Neuron (in vitro differentiated cells): Measurements from ENCODE around the gene PKD2.

Experiments
- H2AFZ ChIP-seq: one replicate; pipeline ENCODE4 v1.6.1; 2013; ENCODE audit warnings: low read depth, mild to moderate bottlenecking, inconsistent platforms, low read length, moderate library complexity
- H3K27me3 ChIP-seq: one replicate; pipeline ENCODE4 v1.6.1; 2013; ENCODE audit warnings: low read length; ENCODE audit not compliant: insufficient read depth
- H3K36me3 ChIP-seq: one replicate; pipeline ENCODE4 v1.6.1; 2013; ENCODE audit warnings: low read length; ENCODE audit not compliant: insufficient read depth
- H3K4me1 ChIP-seq: one replicate; pipeline ENCODE4 v1.6.1; 2013; ENCODE audit warnings: low read length; ENCODE audit not compliant: insufficient read depth
- H3K4me3 ChIP-seq: 2 replicates; pipeline ENCODE4 v1.5.1; 2013; ENCODE audit warnings: mild to moderate bottlenecking, low read length, moderate library complexity
- H3K9me3 ChIP-seq: one replicate; pipeline ENCODE4 v1.6.1; 2013; ENCODE audit warnings: low read length

Gene PKD2

DNA sequence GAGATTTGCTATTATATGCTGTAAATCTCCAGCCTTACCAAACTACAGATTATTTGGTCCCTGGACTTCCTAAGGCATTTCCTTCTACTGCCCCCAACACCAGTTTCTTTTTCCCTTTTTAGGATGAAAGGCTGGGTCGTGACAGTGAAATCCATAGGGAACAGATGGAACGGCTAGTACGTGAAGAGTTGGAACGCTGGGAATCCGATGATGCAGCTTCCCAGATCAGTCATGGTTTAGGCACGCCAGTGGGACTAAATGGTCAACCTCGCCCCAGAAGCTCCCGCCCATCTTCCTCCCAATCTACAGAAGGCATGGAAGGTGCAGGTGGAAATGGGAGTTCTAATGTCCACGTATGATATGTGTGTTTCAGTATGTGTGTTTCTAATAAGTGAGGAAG is 67.9 kb downstream of the PKD2 start:
- Histone ChIP-seq H3K9me3 (peaks cover 2% of the 10 kb centered on the region), H3K27me3 (no peaks in the 10 kb centered on the region), H3K4me1 (no peaks in the 10 kb centered on the region), H2AFZ (no peak overlapping the region), H3K4me3 (no peak overlapping the region), H3K36me3 (peaks cover 68% of the 10 kb centered on the region)

DNA sequence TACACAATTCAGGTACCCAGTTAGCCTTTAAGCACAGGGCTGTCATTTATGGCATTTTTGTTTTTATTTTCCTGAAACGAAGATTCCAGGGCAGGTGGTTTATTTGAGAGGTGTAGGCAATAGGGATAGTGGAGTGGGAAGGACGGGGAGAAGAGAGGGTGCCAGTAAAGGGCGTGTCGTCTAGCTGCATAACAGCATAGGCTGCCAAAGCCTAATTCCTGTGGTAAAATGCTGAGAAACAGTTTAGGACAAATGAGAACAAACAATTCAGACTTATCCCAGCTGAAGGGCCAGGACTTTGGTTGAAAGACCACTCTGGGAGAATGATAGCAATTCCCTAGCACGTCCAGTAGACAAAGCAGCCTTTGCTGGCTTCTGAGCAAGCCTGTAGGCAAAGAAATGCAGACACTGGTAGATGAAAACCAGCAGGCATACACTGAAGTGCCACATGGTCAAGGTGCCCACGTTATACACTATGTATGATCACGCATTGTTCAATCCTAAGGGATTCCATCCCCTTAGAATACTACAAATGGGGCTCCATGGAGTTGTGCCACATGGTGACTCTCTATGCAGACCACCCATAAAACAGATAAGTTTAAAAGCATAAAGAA is 70.6 kb downstream of the PKD2 start:
- Histone ChIP-seq H3K4me3 (no peak overlapping the region), H3K4me1 (no peaks in the 10 kb centered on the region), H3K9me3 (no peaks in the 10 kb centered on the region), H2AFZ (no peak overlapping the region), H3K27me3 (no peaks in the 10 kb centered on the region), H3K36me3 (peaks cover 45% of the 10 kb centered on the region)

DNA sequence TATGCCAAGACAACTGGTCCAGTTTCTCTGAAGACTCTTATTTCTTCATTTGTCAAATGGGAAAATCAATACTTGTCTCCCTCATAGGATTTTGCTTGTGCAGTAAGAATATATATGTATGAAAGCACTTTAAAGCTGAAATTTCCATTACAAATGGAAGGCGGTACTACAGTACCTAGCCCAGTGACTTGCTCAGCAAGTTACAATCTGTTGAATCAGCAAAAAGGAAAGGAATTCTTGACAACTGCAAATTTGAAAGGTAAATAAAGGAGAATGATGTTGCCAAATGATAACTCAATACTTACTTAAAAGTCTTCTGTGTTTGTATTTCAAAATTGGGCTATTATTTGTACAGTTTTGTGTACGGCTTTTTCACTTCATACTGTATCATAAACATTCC is 71.1 kb downstream of the PKD2 start:
- Histone ChIP-seq H2AFZ (no peak overlapping the region), H3K4me3 (no peak overlapping the region), H3K9me3 (no peaks in the 10 kb centered on the region), H3K36me3 (peaks cover 42% of the 10 kb centered on the region), H3K27me3 (no peaks in the 10 kb centered on the region), H3K4me1 (no peaks in the 10 kb centered on the region)

DNA sequence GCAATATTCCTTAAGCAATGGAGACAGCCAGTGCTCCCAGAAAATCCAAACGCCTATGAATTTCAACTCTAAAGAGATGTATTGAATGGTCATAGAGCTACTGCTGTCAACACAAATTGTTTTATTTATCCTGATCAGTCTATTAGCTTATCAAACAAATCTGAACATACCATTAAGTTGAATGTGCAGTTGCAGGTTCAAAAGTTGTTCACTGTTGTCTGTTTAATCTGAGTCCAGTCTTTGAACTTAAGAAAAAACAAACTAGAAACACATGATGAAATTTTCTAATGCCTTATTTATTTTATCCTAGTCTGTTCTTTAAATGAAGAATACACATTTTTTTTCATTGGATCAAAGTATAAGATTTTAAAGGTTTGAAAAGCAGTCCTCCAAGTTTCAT is 73.2 kb downstream of the PKD2 start:
- H2AFZ ChIP-seq, result no peak overlapping the region
- no peaks in the 10 kb centered on the region for H3K4me1 ChIP-seq
- no peak overlapping the region for H3K4me3 ChIP-seq
- H3K36me3 ChIP-seq, result peaks cover 25% of the 10 kb centered on the region
- no peaks in the 10 kb centered on the region for H3K27me3 ChIP-seq
- no peaks in the 10 kb centered on the region for H3K9me3 ChIP-seq

DNA sequence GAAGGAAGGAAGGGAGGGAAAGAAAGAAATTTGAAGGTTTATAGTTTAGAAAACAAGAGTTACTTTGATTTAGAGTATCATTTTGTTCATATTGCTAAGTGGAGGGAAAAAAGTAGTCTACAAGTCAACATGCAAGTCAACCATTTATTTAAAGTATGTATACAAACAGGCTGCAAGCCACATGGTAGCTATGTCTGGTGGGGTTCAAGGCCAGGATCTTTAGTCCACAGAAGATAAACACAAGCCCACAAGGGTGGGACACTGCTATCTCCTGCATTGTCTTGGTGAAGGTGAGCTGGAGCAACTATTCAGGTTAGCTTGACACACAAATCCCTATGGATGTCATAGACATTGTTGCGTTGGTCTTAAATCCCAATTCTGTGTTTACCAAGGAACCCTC is 79.6 kb downstream of the PKD2 start:
- Histone ChIP-seq H2AFZ (no peak overlapping the region), H3K4me1 (no peaks in the 10 kb centered on the region), H3K36me3 (no peaks in the 10 kb centered on the region), H3K4me3 (no peak overlapping the region), H3K27me3 (no peaks in the 10 kb centered on the region), H3K9me3 (no peaks in the 10 kb centered on the region)

DNA sequence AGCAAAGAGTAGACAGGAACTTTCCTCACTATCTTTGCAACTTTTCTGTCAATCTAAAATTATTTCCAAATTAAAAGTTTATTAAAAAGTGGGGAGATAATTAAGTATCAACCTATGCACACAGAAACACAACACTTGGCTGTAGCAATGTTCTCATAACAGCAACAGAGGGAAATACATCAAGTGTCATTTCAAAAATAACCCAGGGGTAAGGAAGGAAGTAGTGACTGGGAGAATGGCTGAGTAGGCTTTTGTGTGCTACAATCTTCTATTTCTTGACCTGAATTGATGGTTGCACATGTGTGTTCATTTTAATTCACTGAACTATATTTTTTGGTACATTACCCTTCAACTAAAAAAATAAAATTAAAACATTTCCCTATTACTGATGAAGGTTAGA is 83.5 kb downstream of the PKD2 start:
- Histone ChIP-seq H3K4me3 (no peak overlapping the region), H2AFZ (no peak overlapping the region), H3K27me3 (no peaks in the 10 kb centered on the region), H3K36me3 (no peaks in the 10 kb centered on the region), H3K4me1 (no peaks in the 10 kb centered on the region), H3K9me3 (no peaks in the 10 kb centered on the region)

DNA sequence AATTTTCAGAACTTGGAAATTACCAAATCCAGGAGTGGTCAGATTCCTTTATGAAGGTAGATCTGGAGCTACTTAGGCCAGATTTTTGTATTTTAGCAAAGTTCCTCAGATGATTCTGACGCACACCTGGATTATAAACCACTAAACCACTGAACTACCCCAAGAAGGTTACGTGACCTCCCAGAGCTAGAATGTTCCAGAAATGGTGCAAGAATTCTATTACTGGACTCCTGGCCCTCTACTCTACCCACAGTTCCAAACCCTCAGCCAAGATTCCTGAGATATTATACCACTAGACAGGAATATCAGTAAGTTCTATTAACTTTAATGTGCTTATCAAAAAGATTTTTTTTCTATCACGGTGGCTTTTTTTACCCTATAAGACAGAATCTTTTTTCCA is 83.9 kb downstream of the PKD2 start:
- no peaks in the 10 kb centered on the region for H3K9me3 ChIP-seq

DNA sequence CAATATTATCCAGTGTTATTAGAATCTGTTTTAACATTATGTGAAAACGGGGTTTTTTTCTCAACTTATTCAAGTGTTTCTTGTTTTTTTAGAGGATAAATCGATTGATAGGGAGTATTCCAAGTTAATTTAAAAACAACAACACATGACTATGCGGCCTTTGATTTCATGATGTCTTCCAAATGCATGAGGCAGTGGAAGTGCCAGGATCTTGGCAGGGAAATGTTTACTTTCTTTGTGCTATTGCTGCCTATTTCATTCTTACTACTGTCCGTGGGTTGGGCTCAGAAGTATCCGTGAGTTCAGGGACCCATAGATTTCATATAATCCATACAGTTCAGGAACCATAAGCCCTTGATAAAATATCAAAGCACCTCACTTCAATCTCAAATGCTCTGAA is 86.4 kb downstream of the PKD2 start:
- Histone ChIP-seq H3K9me3 (no peaks in the 10 kb centered on the region), H3K4me3 (no peak overlapping the region), H3K27me3 (no peaks in the 10 kb centered on the region), H2AFZ (no peak overlapping the region), H3K4me1 (no peaks in the 10 kb centered on the region), H3K36me3 (no peaks in the 10 kb centered on the region)

More for the DNA sequence above, 83.9 kb downstream of the PKD2 start:
- Histone ChIP-seq H3K4me1 (no peaks in the 10 kb centered on the region), H3K4me3 (no peak overlapping the region), H3K27me3 (no peaks in the 10 kb centered on the region), H3K36me3 (no peaks in the 10 kb centered on the region), H2AFZ (no peak overlapping the region)

DNA sequence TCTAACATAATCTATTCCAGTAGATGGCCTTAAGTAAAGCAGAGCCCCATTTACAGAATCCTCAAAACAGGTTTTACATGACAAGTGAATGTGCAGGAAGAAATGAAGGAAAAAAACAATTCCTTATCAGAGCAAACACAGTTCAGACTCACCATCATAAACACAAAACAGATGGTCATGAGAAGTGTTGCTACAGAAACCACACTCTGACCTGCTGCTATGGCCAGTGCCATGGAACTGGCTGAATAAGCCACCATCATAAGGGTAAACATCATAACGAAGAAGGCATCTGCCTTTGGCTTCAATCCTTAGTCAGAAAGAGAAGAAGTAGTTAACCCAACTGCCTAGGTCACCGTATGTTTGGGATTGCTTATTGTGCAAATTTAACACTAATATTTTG is 89.9 kb downstream of the PKD2 start:
- no peak overlapping the region for H2AFZ ChIP-seq
- H3K27me3 ChIP-seq, result no peaks in the 10 kb centered on the region
- H3K4me3 ChIP-seq, result no peak overlapping the region
- H3K9me3 ChIP-seq, result no peaks in the 10 kb centered on the region
- no peaks in the 10 kb centered on the region for H3K36me3 ChIP-seq
- H3K4me1 ChIP-seq, result no peaks in the 10 kb centered on the region

DNA sequence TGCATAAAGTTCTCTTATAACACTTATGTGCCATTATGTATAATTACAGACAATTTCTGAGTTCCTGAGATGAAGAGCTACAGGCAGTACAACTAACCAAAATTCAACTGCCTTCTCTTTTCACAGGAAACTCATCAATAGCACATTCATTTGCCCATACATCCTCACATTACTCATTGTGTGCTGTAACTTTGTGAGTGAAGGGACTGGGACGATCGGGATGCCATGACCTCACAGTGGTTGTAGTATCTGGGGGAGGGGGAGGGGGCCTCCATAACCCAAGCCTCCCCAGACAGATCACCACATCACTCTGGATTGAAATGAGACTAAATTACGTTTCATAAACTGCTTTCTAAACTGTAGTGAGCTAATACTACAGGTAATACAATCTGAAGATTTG is 90.3 kb downstream of the PKD2 start:
- H2AFZ ChIP-seq, result no peak overlapping the region

DNA sequence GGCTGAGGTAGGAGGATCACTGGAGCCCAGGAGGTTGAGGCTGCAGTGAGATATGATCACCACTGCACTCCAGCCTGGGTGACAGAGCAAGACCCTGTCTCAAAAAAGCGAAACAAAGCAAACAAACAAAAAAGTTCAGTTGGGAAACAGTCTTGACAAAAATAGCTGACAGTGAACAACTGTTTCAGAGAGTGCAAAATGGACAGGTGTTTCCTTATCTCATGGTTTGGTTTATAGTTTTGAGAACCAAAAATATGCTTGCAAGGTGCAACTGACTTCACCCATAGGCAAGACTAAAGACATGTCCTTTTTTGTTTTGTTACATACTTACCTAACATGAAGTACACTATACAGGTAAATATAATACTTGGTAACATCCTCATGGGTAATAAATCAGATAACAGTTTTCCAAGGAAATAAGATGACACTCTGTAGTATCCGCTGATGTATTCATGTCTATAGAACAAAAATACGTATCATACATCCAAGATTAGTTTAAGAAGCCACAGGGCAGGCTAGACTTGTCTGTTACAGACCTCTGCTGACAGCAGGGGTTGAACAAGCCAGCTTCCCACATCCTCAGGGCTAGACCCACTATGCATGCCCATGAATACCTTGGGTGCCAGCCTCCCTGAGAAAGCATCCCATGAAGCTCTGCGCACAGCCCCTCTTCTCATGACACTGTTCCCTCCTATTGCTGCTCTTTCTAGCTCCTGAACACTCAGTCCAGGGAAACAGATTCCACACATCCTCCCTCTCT is 91.7 kb downstream of the PKD2 start:
- Histone ChIP-seq H3K36me3 (no peaks in the 10 kb centered on the region), H3K27me3 (no peaks in the 10 kb centered on the region), H3K4me1 (no peaks in the 10 kb centered on the region), H2AFZ (no peak overlapping the region), H3K4me3 (no peak overlapping the region), H3K9me3 (no peaks in the 10 kb centered on the region)

More for the DNA sequence above, 90.3 kb downstream of the PKD2 start:
- H3K9me3 ChIP-seq, result no peaks in the 10 kb centered on the region
- H3K4me3 ChIP-seq, result no peak overlapping the region
- H3K36me3 ChIP-seq, result no peaks in the 10 kb centered on the region
- H3K4me1 ChIP-seq, result no peaks in the 10 kb centered on the region
- H3K27me3 ChIP-seq, result no peaks in the 10 kb centered on the region

DNA sequence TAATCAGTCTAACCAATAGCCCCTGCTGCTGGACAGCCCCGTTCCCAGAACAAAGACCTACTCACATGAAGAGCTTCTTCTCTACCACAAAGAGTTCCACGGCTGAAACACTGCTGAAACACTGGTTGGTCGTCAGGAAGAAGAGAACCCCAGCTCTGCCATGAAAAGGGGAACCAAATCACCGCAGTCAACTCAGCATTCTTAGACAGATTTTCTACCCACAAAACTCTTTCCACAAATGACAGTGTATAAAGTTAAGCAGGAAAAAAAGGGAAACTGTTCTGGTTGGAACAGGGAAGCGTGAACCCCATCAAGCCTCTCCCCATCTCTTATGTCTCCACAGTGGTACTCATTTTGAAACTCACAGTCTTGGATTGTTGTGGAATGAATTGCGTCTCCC is 93.7 kb downstream of the PKD2 start:
- H3K36me3 ChIP-seq, result no peaks in the 10 kb centered on the region
- no peaks in the 10 kb centered on the region for H3K4me1 ChIP-seq
- no peaks in the 10 kb centered on the region for H3K27me3 ChIP-seq
- no peak overlapping the region for H3K4me3 ChIP-seq
- H2AFZ ChIP-seq, result no peak overlapping the region
- H3K9me3 ChIP-seq, result no peaks in the 10 kb centered on the region

DNA sequence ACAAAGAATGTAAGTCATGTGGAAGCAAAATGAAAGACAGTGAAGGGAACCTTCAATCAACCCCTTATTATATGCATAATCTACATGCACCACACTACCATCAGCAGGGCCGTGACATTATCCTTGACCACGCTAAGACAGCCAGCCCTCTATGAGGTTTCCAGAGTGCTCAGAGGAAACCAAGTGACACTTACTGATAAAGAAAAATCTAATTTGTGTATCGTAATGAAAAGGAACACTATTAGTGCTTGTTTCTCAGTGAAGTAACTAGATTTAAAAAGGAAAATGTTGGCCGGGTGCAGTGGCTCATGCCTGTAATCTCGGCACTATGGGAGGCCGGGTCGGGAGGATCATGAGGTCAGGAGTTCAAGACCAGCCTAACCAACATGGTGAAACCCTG is 94.6 kb downstream of the PKD2 start:
- Histone ChIP-seq H2AFZ (no peak overlapping the region), H3K4me3 (no peak overlapping the region), H3K27me3 (no peaks in the 10 kb centered on the region), H3K4me1 (no peaks in the 10 kb centered on the region), H3K9me3 (no peaks in the 10 kb centered on the region), H3K36me3 (no peaks in the 10 kb centered on the region)
